Small intestine (tissue), 7 donors: ENCODE results near the gene AKT3. TPM values are rescaled to one million over a fixed set of nuclear protein-coding genes. Genes with fewer than 3 reads are reported as not detected.

ENCODE experiments used
- DNase-seq, 2 donors: peaks; one replicate each; pipeline versions ENCODE4 v3.0.0 to v3.0.0-alpha.2; 2013
- FAIRE-seq: peaks from 2 replicates; lab custom pipeline; 2012; peaks lifted over from hg19 to GRCh38; lab: Jason Lieb, UNC
- H3K27ac ChIP-seq, 3 donors: one replicate each; pipeline ENCODE4 v1.5.1; 2013; ENCODE audit warnings: low read length in 2 of 3, mild to moderate bottlenecking in 2 of 3, control low read depth in 1 of 3, inconsistent platforms in 1 of 3, low read depth in 1 of 3, moderate library complexity in 1 of 3
- H3K27me3 ChIP-seq, 3 donors: one replicate each; pipeline ENCODE4 v1.6.1; 2013; ENCODE audit warnings: low read length in 3 of 3, inconsistent platforms in 1 of 3; ENCODE audit not compliant: control insufficient read depth in 3 of 3, insufficient read depth in 3 of 3
- H3K36me3 ChIP-seq, 3 donors: one replicate each; pipeline ENCODE4 v1.6.1; 2013; ENCODE audit warnings: low read length in 3 of 3, inconsistent platforms in 1 of 3, low read depth in 1 of 3, mild to moderate bottlenecking in 1 of 3, moderate library complexity in 1 of 3; ENCODE audit not compliant: control insufficient read depth in 3 of 3, insufficient read depth in 2 of 3
- H3K4me1 ChIP-seq, 3 donors: one replicate each; pipeline ENCODE4 v1.6.1; 2013; ENCODE audit warnings: low read length in 2 of 3, inconsistent platforms in 1 of 3, low read depth in 1 of 3, mild to moderate bottlenecking in 1 of 3, moderate library complexity in 1 of 3; ENCODE audit not compliant: control insufficient read depth in 3 of 3, insufficient read depth in 2 of 3
- H3K4me3 ChIP-seq, 3 donors: one replicate each; pipeline ENCODE4 v1.5.1; 2013; ENCODE audit warnings: low read length in 3 of 3, control low read depth in 1 of 3, inconsistent platforms in 1 of 3, low read depth in 1 of 3, mild to moderate bottlenecking in 1 of 3, moderate library complexity in 1 of 3
- H3K9me3 ChIP-seq, 2 donors: one replicate each; pipeline ENCODE4 v1.6.1; 2013; ENCODE audit warnings: low read depth in 1 of 2, low read length in 1 of 2; ENCODE audit not compliant: control insufficient read depth in 2 of 2, insufficient read depth in 1 of 2
- WGBS, 3 donors: extraction: QIAGEN DNeasy Blood & Tissue Kit; methylation state at CpG; one replicate each; pipeline ENCODE4 v1.1.7; 2013; 5-methylcytosine and 5-hydroxymethylcytosine counted together
- polyA plus RNA-seq, 4 donors: library from polyadenylated mRNA; stranded (reverse) in 3 of 4; unstranded in 1 of 4; fragments of 200-250 nt in 3 of 4; fragments of 120-200 nt in 1 of 4; gene quantifications; one replicate each; pipeline versions ENCODE4 v1.2.1 to v1.2.3, GENCODE V29; 2013
- donor health status: healthy with polysubstance abuse.
- donor health status: control.
- donor health status: control.
- donor health status: Bipolar disorder and iron deficiency.
- donor health status: healthy.

AKT3 gene
- polyA plus RNA-seq, 4 donors, result 0.45 to 8.6 (median 3.6) TPM

DNA sequence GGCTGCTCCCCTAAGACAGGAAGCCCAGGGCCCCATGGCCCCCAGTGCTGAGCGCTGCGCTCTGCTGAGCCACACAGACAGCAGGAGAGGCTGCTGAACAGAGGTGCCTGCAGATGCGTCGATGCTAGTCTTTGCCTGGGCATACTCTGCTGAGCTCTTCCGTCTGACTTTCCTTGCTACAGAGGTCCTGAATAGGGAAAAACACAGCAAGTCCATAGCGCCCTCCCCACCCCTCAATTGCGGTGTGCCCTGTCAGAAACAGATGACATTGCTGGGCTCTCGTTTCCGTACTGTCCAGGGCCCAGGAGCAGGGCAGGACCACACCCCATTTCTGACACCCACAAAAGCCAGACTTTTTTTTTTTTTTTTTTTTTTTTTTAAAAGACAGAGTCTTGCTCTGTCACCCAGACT is 341.7 kb downstream of the AKT3 start:
- H3K4me1 ChIP-seq, result no peaks in the 10 kb centered on the region
- peak in 1 of 2 donors; percentile 16 for DNase-seq
- no peak overlapping the region for H3K27ac ChIP-seq
- no peaks in the 10 kb centered on the region for H3K9me3 ChIP-seq
- H3K36me3 ChIP-seq, result peaks cover 0 to 2% (median 0%) of the 10 kb centered on the region in 3 donors
- no peak for FAIRE-seq
- no peak overlapping the region for H3K4me3 ChIP-seq
- peaks cover 0 to 2% (median 0%) of the 10 kb centered on the region in 3 donors for H3K27me3 ChIP-seq
- 65 to 81% (median 71%) methylated on average over 9 of the region's 9 CpGs for WGBS, 3 donors

GRCh38 chr1:243507672-243508302 is 342.3 kb downstream of the AKT3 start:
- 76 to 84% (median 77%) methylated on average over 8 of the region's 8 CpGs for WGBS, 3 donors

DNA sequence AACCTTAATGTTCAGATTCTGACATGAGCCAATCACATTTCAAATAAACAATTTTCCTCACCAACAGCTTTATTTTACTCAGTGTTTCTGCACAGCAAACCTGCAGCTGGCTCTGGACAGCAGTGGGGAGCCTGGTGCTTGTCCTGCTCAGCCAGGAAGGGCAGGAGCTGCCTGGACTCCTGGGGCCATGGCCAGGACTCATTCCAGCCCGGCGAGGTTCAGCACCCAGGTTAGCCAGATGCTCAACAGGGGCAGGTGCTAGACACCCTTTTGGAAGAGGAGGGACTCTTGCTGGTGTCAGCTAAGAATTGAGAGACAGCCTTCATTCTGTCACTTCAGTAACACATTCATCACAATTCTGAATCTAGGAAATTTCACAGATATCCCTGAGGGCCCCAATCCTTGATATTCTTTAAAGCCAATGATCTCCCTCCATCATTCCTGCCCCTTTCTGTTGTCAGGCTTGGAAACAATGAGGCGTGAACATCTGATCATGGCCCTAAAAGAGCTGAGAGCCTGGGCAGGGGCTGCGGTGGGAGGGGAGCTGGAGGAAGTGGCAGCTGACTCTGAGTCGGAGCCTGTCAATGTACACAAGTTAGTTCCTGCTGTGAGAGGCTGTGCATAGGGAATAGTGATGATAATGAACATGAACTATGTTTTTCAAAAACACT is 342.9 kb downstream of the AKT3 start:
- H3K27ac ChIP-seq, result no peak overlapping the region
- no peak for DNase-seq
- no peak overlapping the region for H3K4me3 ChIP-seq
- FAIRE-seq, result no peak
- H3K27me3 ChIP-seq, result no peaks in the 10 kb centered on the region
- H3K4me1 ChIP-seq, result no peaks in the 10 kb centered on the region
- 69 to 80% (median 73%) methylated on average over 5 of the region's 5 CpGs for WGBS, 3 donors
- H3K36me3 ChIP-seq, result peaks cover 0 to 2% (median 0%) of the 10 kb centered on the region in 3 donors
- H3K9me3 ChIP-seq, result no peaks in the 10 kb centered on the region

More at GRCh38 chr1:243507672-243508302, 342.3 kb downstream of the AKT3 start:
- DNase-seq, result no peak
- no peaks in the 10 kb centered on the region for H3K4me1 ChIP-seq
- H3K4me3 ChIP-seq, result no peak overlapping the region
- peaks cover 0 to 2% (median 0%) of the 10 kb centered on the region in 3 donors for H3K36me3 ChIP-seq
- H3K27ac ChIP-seq, result no peak overlapping the region
- H3K27me3 ChIP-seq, result no peaks in the 10 kb centered on the region
- no peak for FAIRE-seq
- no peaks in the 10 kb centered on the region for H3K9me3 ChIP-seq

- 74 to 78% (median 77%) methylated on average over 10 of the region's 10 CpGs for WGBS, 3 donors
- Histone ChIP-seq H3K4me1 (no peaks in the 10 kb centered on the region), H3K4me3 (no peak overlapping the region), H3K27ac (no peak overlapping the region), H3K36me3 (peaks cover 0 to 4% (median 0%) of the 10 kb centered on the region in 3 donors), H3K9me3 (no peaks in the 10 kb centered on the region), H3K27me3 (no peaks in the 10 kb centered on the region)
- DNase-seq (peak in 1 of 2 donors; percentile 25), FAIRE-seq (no peak)
Observed at GRCh38 chr1:243505986-243506689, 343.9 kb downstream of the AKT3 start.

- FAIRE-seq, result no peak
- Histone ChIP-seq H3K27ac (no peak overlapping the region), H3K9me3 (no peaks in the 10 kb centered on the region), H3K27me3 (no peaks in the 10 kb centered on the region), H3K4me3 (no peak overlapping the region), H3K4me1 (no peaks in the 10 kb centered on the region), H3K36me3 (peaks cover 0 to 11% (median 0%) of the 10 kb centered on the region in 3 donors)
- WGBS, 3 donors, result 92 to 93% (median 93%) methylated on average over 8 of the region's 8 CpGs
- DNase-seq, result no peak
Observed at GRCh38 chr1:243503155-243503554, 346.9 kb downstream of the AKT3 start.

DNA sequence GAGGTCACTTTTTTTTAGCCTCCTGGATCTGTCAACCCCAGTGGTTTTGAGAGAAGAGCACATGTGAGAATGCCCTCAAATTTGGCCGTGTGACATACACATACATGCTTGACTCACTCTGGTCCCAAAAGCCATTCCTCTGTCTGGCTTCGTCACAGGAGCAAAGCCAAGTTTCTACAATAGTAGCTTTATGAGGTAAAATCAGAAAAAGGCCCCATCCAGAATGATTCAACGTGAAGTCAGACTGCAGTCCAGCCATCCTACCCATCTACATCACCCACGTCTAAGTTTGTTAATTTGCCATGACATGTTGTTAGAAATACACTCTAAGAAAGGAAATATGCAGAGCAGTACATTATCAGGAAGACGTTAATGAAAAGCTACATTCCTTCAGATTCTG is 349.0 kb downstream of the AKT3 start:
- Histone ChIP-seq H3K9me3 (no peaks in the 10 kb centered on the region), H3K27ac (no peak overlapping the region), H3K27me3 (no peaks in the 10 kb centered on the region), H3K4me1 (no peaks in the 10 kb centered on the region), H3K36me3 (peaks cover 0 to 28% (median 0%) of the 10 kb centered on the region in 3 donors), H3K4me3 (no peak overlapping the region)
- WGBS, 3 donors, result 87 to 93% (median 91%) methylated on average over 5 of the region's 5 CpGs
- FAIRE-seq, result no peak
- no peak for DNase-seq

DNA sequence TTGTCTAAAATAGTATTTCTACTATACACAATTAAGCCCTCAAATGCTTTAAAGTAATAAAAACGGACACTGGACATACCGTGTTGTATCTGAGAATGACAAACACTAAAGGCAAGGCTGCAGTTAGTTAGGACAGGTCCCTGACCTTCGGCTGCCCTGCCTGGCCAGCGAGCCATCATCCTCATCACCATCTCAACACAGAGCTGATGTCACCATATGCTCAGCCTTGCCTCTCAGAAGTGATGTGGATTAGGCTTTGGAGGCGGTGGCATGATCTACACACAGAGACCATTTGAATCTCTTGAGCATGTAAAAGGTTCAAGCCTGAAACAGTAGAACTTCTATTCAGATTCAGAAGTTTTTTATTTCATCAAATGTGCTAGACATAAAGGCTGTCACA is 349.5 kb downstream of the AKT3 start:
- Histone ChIP-seq H3K4me1 (no peaks in the 10 kb centered on the region), H3K27ac (no peak overlapping the region), H3K27me3 (no peaks in the 10 kb centered on the region), H3K4me3 (no peak overlapping the region), H3K36me3 (peaks cover 0 to 28% (median 0%) of the 10 kb centered on the region in 3 donors), H3K9me3 (no peaks in the 10 kb centered on the region)
- 89 to 94% (median 92%) methylated on average over 5 of the region's 5 CpGs for WGBS, 3 donors
- DNase-seq, result no peak
- no peak for FAIRE-seq

GRCh38 chr1:243499711-243500110 is 350.3 kb downstream of the AKT3 start:
- H3K4me3 ChIP-seq, result no peak overlapping the region
- H3K27ac ChIP-seq, result no peak overlapping the region
- FAIRE-seq (no peak), DNase-seq (no peak)
- no peaks in the 10 kb centered on the region for H3K9me3 ChIP-seq
- WGBS, 3 donors, result 94 to 95% (median 95%) methylated on average over 10 of the region's 10 CpGs
- peaks cover 0 to 32% (median 0%) of the 10 kb centered on the region in 3 donors for H3K36me3 ChIP-seq
- H3K27me3 ChIP-seq, result no peaks in the 10 kb centered on the region
- no peaks in the 10 kb centered on the region for H3K4me1 ChIP-seq
